ENCODE measurements around the gene RGS3.

Gene RGS3

DNA sequence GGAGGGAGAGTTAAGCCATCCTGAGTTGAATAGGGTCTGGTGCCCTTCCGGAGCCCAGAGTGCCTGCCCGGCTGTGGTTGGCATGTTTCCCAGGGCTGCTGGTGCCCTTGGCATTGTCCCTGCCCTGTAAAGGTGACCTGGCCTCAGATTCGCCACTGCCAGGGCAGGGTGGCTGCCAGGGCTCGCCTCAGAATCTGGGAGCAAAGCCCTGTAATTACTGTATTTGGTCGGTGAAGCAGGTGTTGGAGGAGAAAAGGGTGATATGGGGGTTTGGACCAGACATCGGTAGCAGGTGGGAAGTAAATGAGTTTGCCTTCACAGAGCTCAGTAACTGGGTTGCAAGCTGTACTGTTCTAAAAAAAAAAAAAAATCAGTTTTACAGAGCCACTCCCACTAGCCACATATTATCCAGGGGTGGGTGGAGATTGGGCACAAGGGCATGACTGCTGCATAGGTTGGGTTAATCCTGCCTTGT is 47.6 kb downstream of the RGS3 start:
- peak in 13 of 56 donors; percentile 4 to 26 (median 15) for DNase-seq

GRCh38 chr9:113511856-113512761 is 48.6 kb downstream of the RGS3 start:
- DNase-seq: no peak

GRCh38 chr9:113513111-113513510 is 49.6 kb downstream of the RGS3 start:
- no peak for DNase-seq

- DNase-seq: no peak
These were observed 50.0 kb downstream of the RGS3 start for GRCh38 chr9:113513536-113513935.

- DNase-seq: no peak
These were observed 50.5 kb downstream of the RGS3 start for GRCh38 chr9:113514061-113514460.

DNA sequence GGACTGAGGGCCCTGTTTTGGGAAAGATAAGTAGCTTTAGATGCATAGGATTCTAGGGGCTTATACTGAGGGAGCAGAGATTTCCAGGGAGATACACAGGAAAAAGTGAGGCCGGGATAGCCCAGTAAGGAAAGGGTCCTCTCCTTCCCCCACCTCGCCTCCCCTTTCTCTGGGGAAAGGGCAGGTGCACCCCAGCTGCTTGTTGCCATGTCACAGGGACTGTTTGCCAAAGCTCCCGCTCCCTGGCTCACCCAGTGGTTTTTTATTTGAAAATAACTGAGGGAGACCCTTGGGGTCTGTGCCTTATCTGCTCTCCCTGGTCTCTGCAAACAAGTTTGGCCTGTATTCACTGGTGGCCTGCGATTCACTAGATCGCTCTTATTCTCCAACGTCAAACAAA is 51.2 kb downstream of the RGS3 start:
- no peak for DNase-seq

DNA sequence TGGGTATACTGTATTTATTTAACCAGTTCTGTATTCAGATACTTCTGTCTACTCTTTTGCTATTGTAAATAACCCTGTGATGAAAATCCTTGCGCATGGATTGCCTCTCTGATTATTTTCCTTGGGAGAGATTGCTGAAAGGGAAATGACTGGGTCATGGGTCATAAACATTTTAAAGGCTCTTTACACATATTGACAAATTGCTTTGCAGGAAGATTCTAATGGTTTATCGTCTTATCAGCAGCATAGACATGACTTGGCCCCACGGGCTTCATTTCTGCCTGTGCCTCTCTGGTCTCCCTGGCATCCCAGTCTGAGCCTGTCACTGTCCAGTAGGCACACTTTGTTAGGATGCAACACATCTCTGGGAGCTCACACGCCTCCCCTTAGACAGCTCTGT is 52.3 kb downstream of the RGS3 start:
- no peak for DNase-seq

- DNase-seq: no peak
These were observed 53.5 kb downstream of the RGS3 start for GRCh38 chr9:113516840-113517577.

DNA sequence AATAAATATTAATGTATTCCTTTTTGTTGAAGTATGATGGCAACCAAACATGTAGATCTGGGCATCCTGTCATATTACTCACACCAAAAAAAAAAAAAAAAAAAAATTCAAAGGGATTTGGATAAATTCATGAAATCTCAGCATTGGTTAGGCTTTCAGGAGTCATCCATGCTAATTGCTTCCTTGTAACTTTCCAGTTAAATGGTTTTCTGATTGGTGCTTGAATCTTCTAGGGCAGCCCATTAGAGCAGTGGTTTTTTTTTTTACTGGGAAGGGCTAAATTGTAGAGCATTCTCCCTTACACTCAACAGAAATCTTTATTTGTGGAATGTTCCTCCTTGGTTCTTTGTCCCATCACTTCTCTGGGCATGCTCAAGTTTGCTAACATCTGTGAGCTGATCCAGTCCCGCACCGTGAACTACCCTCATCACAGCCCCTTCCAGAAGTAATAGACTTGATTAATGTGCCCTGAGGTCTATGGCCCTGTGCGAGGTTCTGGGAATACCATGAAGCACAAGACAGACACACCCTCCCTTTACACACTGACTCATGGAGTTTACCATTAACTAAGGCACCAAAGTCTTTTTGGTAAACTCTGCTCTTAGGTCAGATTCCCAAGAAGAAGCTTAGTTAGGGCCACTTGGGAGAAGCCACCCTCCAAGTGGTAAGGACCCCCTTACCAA is 56.0 kb downstream of the RGS3 start:
- no peak for DNase-seq

- DNase-seq: no peak
These were observed 56.6 kb downstream of the RGS3 start for GRCh38 chr9:113520109-113520642.

DNA sequence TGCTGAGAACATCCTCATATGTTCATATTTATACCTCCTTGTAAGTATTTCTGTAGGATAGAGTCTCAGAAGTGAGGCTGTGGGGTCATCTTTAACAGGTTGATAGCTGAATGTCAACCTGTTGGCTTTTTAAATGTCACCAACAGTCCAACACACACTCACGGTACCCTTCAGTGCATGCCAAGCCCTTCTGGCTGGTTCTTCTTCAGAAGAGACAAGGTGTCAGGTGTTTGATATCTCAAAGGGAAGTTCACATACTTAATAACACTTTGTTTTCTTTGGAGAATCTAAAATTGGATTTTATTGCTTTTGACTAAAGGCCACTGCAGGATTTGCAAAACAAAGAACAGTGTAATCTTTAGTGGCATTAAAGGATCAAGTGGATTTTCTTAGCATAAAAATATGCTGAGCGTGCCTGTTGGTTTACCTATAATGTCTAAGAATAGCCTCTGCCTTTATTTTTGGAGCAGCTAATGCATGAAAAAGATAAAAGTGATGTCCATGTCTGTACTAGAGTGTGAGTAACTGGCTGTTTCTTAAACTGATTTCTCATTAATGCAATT is 58.2 kb downstream of the RGS3 start:
- no peak for DNase-seq

DNA sequence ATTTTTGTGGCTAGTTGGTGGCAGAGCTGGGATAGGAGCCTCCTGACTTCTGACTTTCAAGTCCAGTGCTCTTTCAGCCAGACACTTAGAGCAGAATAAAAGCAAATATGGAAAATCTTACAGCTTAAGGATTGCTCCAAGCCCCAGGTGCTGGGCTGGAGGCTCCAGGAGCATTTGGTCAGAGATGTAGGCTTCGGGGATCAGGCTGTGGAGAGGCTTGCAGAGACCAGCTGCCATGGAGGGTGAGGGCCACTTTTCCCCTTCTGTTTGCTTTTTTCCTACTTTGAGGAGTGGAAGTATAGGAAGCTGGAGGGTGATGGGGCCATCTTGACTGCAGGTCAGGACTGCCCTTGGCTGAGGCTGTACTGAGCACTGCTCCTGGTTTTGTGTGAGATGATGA is 58.9 kb downstream of the RGS3 start:
- no peak for DNase-seq

- no peak for DNase-seq
These were observed 59.3 kb downstream of the RGS3 start for GRCh38 chr9:113522858-113523257.

GRCh38 chr9:113523421-113524141 is 60.1 kb downstream of the RGS3 start:
- DNase-seq: peak in 6 of 56 donors; percentile 5 to 50 (median 24)

GRCh38 chr9:113524468-113524867 is 60.9 kb downstream of the RGS3 start:
- no peak for DNase-seq

DNA sequence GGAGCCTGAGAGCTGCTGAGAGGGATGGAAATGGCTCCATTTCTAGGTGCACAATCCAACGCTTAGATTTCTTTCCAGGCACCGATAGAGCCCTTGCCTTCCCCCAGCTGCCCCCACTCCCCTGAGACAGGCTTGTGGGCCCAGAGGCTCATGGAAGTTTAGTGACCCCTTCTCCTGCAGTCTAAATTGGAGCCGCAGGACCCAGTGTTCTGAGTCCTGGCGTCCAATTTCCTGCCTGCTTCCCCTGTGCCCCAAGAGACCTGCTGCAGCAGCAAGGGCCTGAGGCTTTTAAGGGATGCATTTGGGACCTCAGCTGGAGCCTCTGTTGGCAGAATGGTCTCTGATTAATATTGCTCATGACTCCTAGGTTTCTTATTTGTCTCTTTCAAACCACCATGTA is 61.7 kb downstream of the RGS3 start:
- DNase-seq: no peak

DNA sequence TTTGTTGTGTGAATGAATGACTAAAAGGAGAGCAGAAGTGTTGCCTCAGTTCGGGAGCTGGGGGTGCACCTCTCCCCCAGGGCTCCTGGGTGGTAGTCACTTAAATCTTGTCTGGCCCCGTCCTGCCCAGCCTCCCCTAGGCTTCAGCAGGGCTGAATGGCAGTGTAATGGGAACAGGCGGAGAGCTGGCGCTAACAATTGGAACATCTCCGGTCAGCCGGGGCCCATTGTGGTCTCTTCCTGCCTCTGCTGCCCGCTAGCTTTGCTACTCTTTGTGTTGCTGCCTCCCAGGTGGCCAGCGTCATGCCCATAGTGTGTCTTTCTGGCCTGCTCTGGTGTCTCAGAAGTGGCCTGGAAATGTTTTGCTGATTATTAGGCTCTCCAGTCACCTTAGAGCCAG is 62.3 kb downstream of the RGS3 start:
- DNase-seq: no peak

GRCh38 chr9:113526231-113526746 is 62.8 kb downstream of the RGS3 start:
- no peak for DNase-seq

DNA sequence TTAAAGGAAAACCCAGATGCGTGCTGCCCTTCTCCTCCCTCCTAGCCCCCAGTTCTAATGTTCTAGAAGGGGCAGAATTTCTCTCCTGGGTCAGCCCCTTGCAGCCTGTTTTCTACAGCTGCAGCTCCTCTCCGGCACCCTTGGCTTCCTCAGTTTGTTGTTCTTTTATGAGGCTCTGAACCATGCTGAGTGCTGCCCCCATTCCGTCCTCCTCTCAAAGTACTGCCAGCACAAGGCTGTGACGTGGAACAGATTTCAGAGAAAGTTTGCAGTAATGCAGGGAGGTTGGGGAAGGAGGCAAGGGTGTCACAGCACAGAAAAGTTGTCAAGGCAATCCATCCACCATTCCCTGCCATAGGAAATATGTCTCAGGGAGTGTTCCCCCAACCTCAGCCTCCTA is 63.3 kb downstream of the RGS3 start:
- DNase-seq: peak in 10 of 56 donors; percentile 17 to 54 (median 37)

DNA sequence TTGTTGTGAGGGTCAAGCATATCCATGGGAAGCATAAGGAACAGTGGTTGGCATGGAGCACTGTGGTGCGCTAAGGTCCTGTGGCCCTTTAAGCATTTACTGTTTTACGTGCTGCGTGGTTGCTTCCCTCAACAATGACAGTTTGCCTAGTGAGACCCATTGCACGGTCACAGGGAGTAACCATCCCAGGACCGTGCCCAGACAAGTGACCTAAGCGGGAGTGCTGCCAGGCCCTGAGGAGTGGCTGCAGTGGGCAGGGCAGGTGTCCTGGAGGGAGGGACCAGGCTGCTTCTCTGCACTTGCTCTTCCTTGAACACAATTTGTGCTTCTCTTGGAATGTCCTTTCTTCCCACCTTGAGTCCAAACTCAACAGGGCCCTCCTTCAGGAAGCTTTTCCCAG is 64.6 kb downstream of the RGS3 start:
- no peak for DNase-seq

Measured in amygdala (tissue), 56 donors.